Heart left ventricle (tissue), 16 donors: ENCODE measurements around the gene CHD9. TPM values are rescaled to one million over a fixed set of nuclear protein-coding genes. Genes with fewer than 3 reads are reported as not detected.

Experiments
- ATAC-seq, 4 donors: fragments of 200-7000 bp; cut with Tn5 transposase; one replicate each; pipeline ENCODE4 v1.9.1; 2020 to 2022; ENCODE audit warnings: moderate library complexity in 4 of 4, mild to moderate bottlenecking in 3 of 4, moderate number of reproducible peaks in 1 of 4
- DNase-seq, 5 donors: peaks; one replicate each; pipeline ENCODE4 v3.0.0-alpha.2; 2020
- H3K27ac ChIP-seq, 12 donors: fragments of 200-600 bp; sonication (generic) in 4 of 12; one replicate each; pipeline versions ENCODE4 v1.5.0 to v1.8.0; 2016 to 2022; ENCODE audit warnings: mild to moderate bottlenecking in 2 of 12
- H3K27me3 ChIP-seq, 9 donors: fragments of 200-600 bp; sonication (generic) in 2 of 9; one replicate each; pipeline versions ENCODE4 v1.5.1 to v1.8.0; 2016 to 2022; ENCODE audit warnings: mild to moderate bottlenecking in 3 of 9
- H3K36me3 ChIP-seq, 9 donors: fragments of 200-600 bp; sonication (generic) in 2 of 9; one replicate each; pipeline versions ENCODE4 v1.5.0 to v1.8.0; 2018 to 2022; ENCODE audit warnings: mild to moderate bottlenecking in 2 of 9
- H3K4me1 ChIP-seq, 12 donors: fragments of 200-600 bp; sonication (generic) in 4 of 12; one replicate each; pipeline versions ENCODE4 v1.5.0 to v1.8.0; 2016 to 2022; ENCODE audit warnings: mild to moderate bottlenecking in 3 of 12
- H3K4me3 ChIP-seq, 12 donors: fragments of 200-600 bp; sonication (generic) in 4 of 12; one replicate each; pipeline versions ENCODE4 v1.5.0 to v1.8.0; 2017 to 2022; ENCODE audit warnings: mild to moderate bottlenecking in 9 of 12, moderate library complexity in 4 of 12
- H3K9me3 ChIP-seq, 12 donors: fragments of 200-600 bp; sonication (generic) in 4 of 12; one replicate each; pipeline versions ENCODE4 v1.5.0 to v1.8.0; 2016 to 2022; ENCODE audit warnings: mild to moderate bottlenecking in 1 of 12
- POLR2A ChIP-seq, 2 donors: fragments of 450-650 bp; IDR thresholded peaks; one replicate each; pipeline ENCODE4 v1.6.1; 2017; ENCODE audit warnings: antibody characterized with exemption in 2 of 2, mild to moderate bottlenecking in 2 of 2, moderate library complexity in 2 of 2
- WGBS, 4 donors: extraction: QIAGEN DNeasy Blood & Tissue Kit in 2 of 4; methylation state at CpG; one replicate each; pipeline versions ENCODE4 v1.1.5 to v1.1.7; 2013 to 2018; 5-methylcytosine and 5-hydroxymethylcytosine counted together
- intact Hi-C, 10 donors: fragments of 100-400 bp; cut with DNase I; formaldehyde crosslinking; loops; one replicate each; pipeline versions ENCODE4 v1.11.1 to v1.14.2; 2022
- polyA plus RNA-seq, 2 donors: library from polyadenylated mRNA; stranded (reverse); fragments of 200-250 nt; gene quantifications; one replicate each; pipeline ENCODE4 v1.2.3, GENCODE V29; 2013
- total RNA-seq, 9 donors: library from RNA; depleted of rRNA in 2 of 9; stranded (reverse); fragments of >200 nt in 2 of 9; fragmentation: NEBNext Ultra II Directional in 3 of 9; extraction: Animal tissue kit (Norgen Biotek cat#: 25700) in 3 of 9; gene quantifications; one replicate each; pipeline versions ENCODE4 v1.1.0 to v1.2.4, GENCODE V29; 2016 to 2023
- TF ChIP-seq, protein P1 (sequence below), 12 donors: fragments of 200-600 bp; sonication (generic) in 4 of 12; IDR thresholded peaks; one replicate each; pipeline versions ENCODE4 v1.5.0 to v1.8.0; 2018 to 2022; ENCODE audit warnings: antibody characterized with exemption in 12 of 12, mild to moderate bottlenecking in 5 of 12
- donor health status: ischemic (EF 13 %, LVEDD 7.1; RV severe dilation, severe dysfunction).
- donor health status: healthy with polysubstance abuse.
- donor health status: DM: no; HTN: yes; CAD: no.
- donor health status: DM: no; HTN: no; CAD: no.
- donor health status: ischemic (EF 25% LVEDD 6.9; RV normal size, moderate dysfunction).
- donor health status: ischemic (EF 25% LVEDD 5.7; RV mildly dilated, moderate dysfunction).
- donor health status: healthy.
- donor health status: DM: yes; HTN: yes; CAD: no.
- donor health status: ischemic (EF 35%, LVEDD 5.7; RV mildly dilated, moderate dysfunction).
- donor health status: nonischemic (EF 11% LVEDD 7.7; RV severe dilation, severe dysfunction).
- donor health status: DM: yes; HTN: yes; CAD: no.
- donor health status: PGD.
- donor health status: ischemic (EF 29% LVEDD 5.4; RV normal size, mild dysfunction).
- donor health status: nonischemic (EF 23%, LVEDD 6.1; RV moderate dilation, normal function).

CHD9 gene
- total and polyA plus RNA-seq, 11 donors = 11.8 to 56.2 (median 41.3) TPM

DNA sequence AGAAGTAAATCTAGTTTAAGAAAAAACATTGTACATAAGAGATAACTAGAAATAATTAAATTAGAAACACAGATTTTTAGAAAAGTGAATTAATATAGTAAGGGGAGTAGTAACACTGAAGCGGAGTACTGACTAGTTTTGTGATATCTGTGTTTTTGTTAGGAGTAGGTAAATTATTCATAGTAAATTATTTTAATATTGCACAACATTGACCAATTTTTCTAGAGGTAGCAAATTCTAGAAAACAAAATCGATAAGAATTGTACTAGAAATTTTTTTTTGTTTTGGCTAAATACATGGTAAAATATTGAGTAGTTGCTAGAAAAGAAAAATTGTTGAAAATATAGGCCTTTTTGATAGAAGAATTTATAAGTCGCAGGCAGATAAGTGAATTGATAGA, 156.5 kb downstream of the CHD9 start:
- ATAC-seq (no peak), DNase-seq (no peak)
- Histone ChIP-seq H3K27ac (peak overlapping the region in 6 of 12 donors; percentile 11 to 92 (median 85)), H3K4me1 (peaks cover 9 to 90% (median 62%) of the 10 kb centered on the region in 12 donors), H3K27me3 (no peaks in the 10 kb centered on the region), H3K9me3 (no peaks in the 10 kb centered on the region), H3K36me3 (no peaks in the 10 kb centered on the region), H3K4me3 (peak overlapping the region in 8 of 12 donors; percentile 3 to 65 (median 56))
- TF ChIP-seq, protein P1, sequence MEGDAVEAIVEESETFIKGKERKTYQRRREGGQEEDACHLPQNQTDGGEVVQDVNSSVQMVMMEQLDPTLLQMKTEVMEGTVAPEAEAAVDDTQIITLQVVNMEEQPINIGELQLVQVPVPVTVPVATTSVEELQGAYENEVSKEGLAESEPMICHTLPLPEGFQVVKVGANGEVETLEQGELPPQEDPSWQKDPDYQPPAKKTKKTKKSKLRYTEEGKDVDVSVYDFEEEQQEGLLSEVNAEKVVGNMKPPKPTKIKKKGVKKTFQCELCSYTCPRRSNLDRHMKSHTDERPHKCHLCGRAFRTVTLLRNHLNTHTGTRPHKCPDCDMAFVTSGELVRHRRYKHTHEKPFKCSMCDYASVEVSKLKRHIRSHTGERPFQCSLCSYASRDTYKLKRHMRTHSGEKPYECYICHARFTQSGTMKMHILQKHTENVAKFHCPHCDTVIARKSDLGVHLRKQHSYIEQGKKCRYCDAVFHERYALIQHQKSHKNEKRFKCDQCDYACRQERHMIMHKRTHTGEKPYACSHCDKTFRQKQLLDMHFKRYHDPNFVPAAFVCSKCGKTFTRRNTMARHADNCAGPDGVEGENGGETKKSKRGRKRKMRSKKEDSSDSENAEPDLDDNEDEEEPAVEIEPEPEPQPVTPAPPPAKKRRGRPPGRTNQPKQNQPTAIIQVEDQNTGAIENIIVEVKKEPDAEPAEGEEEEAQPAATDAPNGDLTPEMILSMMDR (IDR thresholded peaks at IDR 0.05) = no peak
- TF ChIP-seq POLR2A (IDR thresholded peaks at IDR 0.05) = no peak
- WGBS, 4 donors = 72 to 77% (median 75%) methylated on average over 3 of the region's 3 CpGs
- intact Hi-C loops = loop anchor here in 1 of 10 donors (5.0 kb wide), 1 partner anchor 79 kb away; no protein-coding TSS in a partner anchor

DNA sequence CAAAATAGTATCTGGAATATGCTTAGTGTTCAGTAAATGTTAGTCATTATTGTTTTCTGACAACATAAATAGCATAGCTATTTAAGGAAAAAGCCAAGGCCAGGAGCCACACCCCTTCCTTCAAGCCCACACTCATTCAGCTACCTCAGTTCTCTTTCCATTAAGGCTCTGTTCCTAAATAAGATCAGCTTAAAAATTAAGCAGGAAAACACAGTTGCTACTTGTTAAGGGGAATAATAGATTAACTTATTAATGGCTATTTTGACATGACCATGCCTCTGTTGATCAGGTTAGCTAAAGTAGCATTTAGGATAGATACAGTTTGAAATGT, 158.1 kb downstream of the CHD9 start:
- ATAC-seq = peak in 3 of 4 donors; percentile 24 to 56 (median 27)
- Histone ChIP-seq H3K27ac (peak overlapping the region in 10 of 12 donors; percentile 4 to 62 (median 40)), H3K4me3 (peak overlapping the region in 7 of 12 donors; percentile 1 to 25 (median 6)), H3K27me3 (no peaks in the 10 kb centered on the region), H3K36me3 (peaks cover 0 to 4% (median 0%) of the 10 kb centered on the region in 9 donors), H3K4me1 (peaks cover 8 to 93% (median 62%) of the 10 kb centered on the region in 12 donors), H3K9me3 (no peaks in the 10 kb centered on the region)
- intact Hi-C loops = loop anchor here in 1 of 10 donors (5.0 kb wide), 1 partner anchor 81 kb away; no protein-coding TSS in a partner anchor
- TF ChIP-seq POLR2A (IDR thresholded peaks at IDR 0.05) = no peak
- TF ChIP-seq, protein P1 (IDR thresholded peaks at IDR 0.05) = no peak
- no peak for DNase-seq

DNA sequence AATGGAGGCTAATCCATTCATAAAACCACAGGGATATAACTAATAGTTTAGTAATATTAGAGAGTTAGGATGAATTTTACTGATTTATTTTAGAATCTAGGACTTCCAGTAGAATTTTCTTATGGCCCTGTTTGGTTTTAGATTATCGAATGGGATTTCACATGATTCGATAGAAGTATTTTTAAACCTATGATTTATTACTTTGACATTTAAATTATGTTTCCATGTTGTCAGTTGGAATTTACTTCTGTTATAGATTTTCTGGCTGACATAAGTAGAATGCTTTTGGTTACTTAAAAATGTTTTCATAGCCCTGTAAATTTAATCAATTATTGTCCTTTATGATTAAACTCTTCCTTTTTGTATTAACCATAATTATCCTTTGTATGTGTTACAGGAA, 158.8 kb downstream of the CHD9 start:
- no peaks in the 10 kb centered on the region for H3K9me3 ChIP-seq
- TF ChIP-seq POLR2A (IDR thresholded peaks at IDR 0.05) = no peak
- TF ChIP-seq, protein P1 (IDR thresholded peaks at IDR 0.05) = no peak
- H3K36me3 ChIP-seq = peaks cover 0 to 4% (median 0%) of the 10 kb centered on the region in 9 donors
- intact Hi-C loops = loop anchor here in 1 of 10 donors (5.0 kb wide), 1 partner anchor 81 kb away; no protein-coding TSS in a partner anchor
- DNase-seq (no peak), ATAC-seq (no peak)
- peaks cover 7 to 97% (median 65%) of the 10 kb centered on the region in 12 donors for H3K4me1 ChIP-seq
- no peak overlapping the region for H3K4me3 ChIP-seq
- H3K27me3 ChIP-seq = no peaks in the 10 kb centered on the region
- whole genome bisulfite sequencing, 4 donors = 38 to 47% (median 43%) methylated on average over 2 of the region's 2 CpGs
- peak overlapping the region in 8 of 12 donors; percentile 4 to 54 (median 40) for H3K27ac ChIP-seq

DNA sequence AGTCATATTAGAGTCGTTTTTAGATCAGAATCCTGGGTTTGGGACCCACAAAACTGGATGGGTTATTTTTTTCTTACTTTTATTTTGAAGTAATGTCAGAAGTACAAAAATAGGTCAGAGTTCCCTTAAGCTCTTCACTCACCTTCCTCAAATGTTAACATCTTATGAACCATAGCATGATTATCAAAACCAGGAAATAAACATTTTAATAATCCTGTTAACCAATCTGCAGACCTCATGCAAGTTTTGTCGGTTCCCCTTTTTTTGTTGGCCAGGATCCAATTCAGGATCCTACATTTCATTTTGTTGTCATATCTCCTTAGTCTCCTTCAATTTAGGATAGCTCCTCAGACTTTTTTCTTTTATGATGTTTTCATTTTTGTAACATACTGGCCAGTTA, 162.0 kb downstream of the CHD9 start:
- 32 to 40% (median 36%) methylated on average over 2 of the region's 2 CpGs for WGBS, 4 donors
- no peak for TF ChIP-seq POLR2A (IDR thresholded peaks at IDR 0.05)
- TF ChIP-seq, protein P1 (IDR thresholded peaks at IDR 0.05) = no peak
- Histone ChIP-seq H3K27me3 (no peaks in the 10 kb centered on the region), H3K4me1 (peaks cover 28 to 94% (median 87%) of the 10 kb centered on the region in 12 donors), H3K4me3 (no peak overlapping the region), H3K27ac (peak overlapping the region in 1 of 12 donors; percentile 23), H3K9me3 (no peaks in the 10 kb centered on the region), H3K36me3 (peaks cover 0 to 4% (median 0%) of the 10 kb centered on the region in 9 donors)
- ATAC-seq = no peak
- DNase-seq = no peak
- intact Hi-C loops = no loop called here
